Endothelial cell of umbilical vein (primary cell): ENCODE measurements around the gene USH2A. TPM values are rescaled to one million over a fixed set of nuclear protein-coding genes. Genes with fewer than 3 reads are reported as not detected.

ENCODE experiments used
- BruUV-seq: library from RNA; stranded (reverse); fragments of 400-500 nt; replicated peaks from 2 replicates; lab custom pipeline; 2021; lab: Mats Ljungman, UMichigan
- CTCF ChIA-PET: fragments of 300-600, 350-600 bp; sonication (Branson Sonifier 250); formaldehyde crosslinking; loops from one replicate; lab custom pipeline; 2021; ENCODE audit warnings: antibody characterized with exemption, inconsistent platforms; lab: Charles Lee
- POLR2A ChIA-PET: fragments of 300-600, 350-600 bp; sonication (Branson Sonifier 250); formaldehyde crosslinking; loops from one replicate; lab custom pipeline; 2021; ENCODE audit warnings: antibody characterized with exemption, inconsistent platforms; lab: Charles Lee
- DNase-seq: peaks from one replicate; pipeline ENCODE4 v3.0.0-alpha.2; 2011; ENCODE audit warnings: low read depth, low spot score
- FAIRE-seq: peaks from 2 replicates; lab custom pipeline; 2011; peaks lifted over from hg19 to GRCh38; lab: Jason Lieb, UNC
- H2AFZ ChIP-seq: 2 replicates; pipeline ENCODE4 v1.6.0; 2012; ENCODE audit warnings: low read depth, low read length, control low read depth, inconsistent platforms
- H3K27ac ChIP-seq: 2 replicates; pipeline ENCODE4 v1.5.1; 2011; ENCODE audit warnings: low read depth, mild to moderate bottlenecking, control low read depth, low read length, moderate library complexity; ENCODE audit not compliant: insufficient read depth
- H3K27me3 ChIP-seq, 2 experiments: 2 replicates each; pipeline versions ENCODE4 v1.6.0 to v1.6.1; 2011; ENCODE audit warnings: low read length in 2 of 2, mixed read lengths in 1 of 2; ENCODE audit not compliant: control insufficient read depth in 2 of 2, insufficient read depth in 2 of 2
- H3K36me3 ChIP-seq, 2 experiments: 2 replicates in 1 of 2; 3 replicates in 1 of 2; pipeline ENCODE4 v1.5.1; 2011; ENCODE audit warnings: low read length in 2 of 2, mild to moderate bottlenecking in 1 of 2, moderate library complexity in 1 of 2; ENCODE audit not compliant: control insufficient read depth in 2 of 2, insufficient read depth in 2 of 2; ENCODE audit errors: extremely low read depth in 1 of 2
- H3K4me1 ChIP-seq: 3 replicates; pipeline ENCODE4 v1.5.1; 2011; ENCODE audit warnings: mild to moderate bottlenecking, low read length; ENCODE audit not compliant: control insufficient read depth, insufficient read depth; ENCODE audit errors: extremely low read depth
- H3K4me2 ChIP-seq: 2 replicates; pipeline ENCODE4 v1.6.1; 2011; ENCODE audit warnings: low read length, control low read depth, mixed read lengths; ENCODE audit not compliant: insufficient read depth
- H3K4me3 ChIP-seq, 3 experiments: fragments of 200-600 bp in 1 of 3; sonication (generic), shearing (Covaris generic) in 1 of 3; replicated peaks in 1 of 3; 2 replicates each; pipeline ENCODE4 v1.5.1; 2011 to 2016; ENCODE audit warnings: control low read depth in 3 of 3, low read length in 3 of 3, mild to moderate bottlenecking in 2 of 3, inconsistent platforms in 1 of 3, low read depth in 1 of 3, moderate library complexity in 1 of 3; ENCODE audit not compliant: insufficient read depth in 1 of 3
- H3K79me2 ChIP-seq: 2 replicates; pipeline ENCODE4 v1.6.0; 2012; ENCODE audit warnings: low read length, inconsistent platforms; ENCODE audit not compliant: control insufficient read depth, insufficient read depth
- H3K9ac ChIP-seq: replicated peaks from 2 replicates; pipeline ENCODE3; 2011; ENCODE audit warnings: low read length, control low read depth; ENCODE audit not compliant: insufficient read depth; ENCODE audit errors: extremely low read depth
- H3K9me1 ChIP-seq: replicated peaks from 3 replicates; pipeline ENCODE4 v1.6.0; 2011; ENCODE audit warnings: mild to moderate bottlenecking, low read length; ENCODE audit not compliant: control insufficient read depth, insufficient read depth; ENCODE audit errors: extremely low read depth
- H3K9me3 ChIP-seq: replicated peaks from 2 replicates; pipeline ENCODE4 v1.5.1; 2012; ENCODE audit warnings: low read length, inconsistent platforms; ENCODE audit not compliant: control insufficient read depth, insufficient read depth
- H4K20me1 ChIP-seq: replicated peaks from 2 replicates; pipeline ENCODE3; 2011; ENCODE audit warnings: mild to moderate bottlenecking, low read length; ENCODE audit not compliant: control insufficient read depth, insufficient read depth; ENCODE audit errors: extremely low read depth
- EZH2 ChIP-seq: IDR thresholded peaks from 2 replicates; pipeline ENCODE4 v1.6.1; 2012; ENCODE audit warnings: borderline replicate concordance, low read depth, mild to moderate bottlenecking, moderate library complexity, low read length, inconsistent platforms; ENCODE audit not compliant: severe bottlenecking
- FOS ChIP-seq: IDR thresholded peaks from 2 replicates; pipeline ENCODE4 v1.6.1; 2011; ENCODE audit warnings: mild to moderate bottlenecking, low read length, moderate library complexity, borderline replicate concordance; ENCODE audit not compliant: insufficient read depth
- GATA2 ChIP-seq: IDR thresholded peaks from 2 replicates; pipeline ENCODE4 v1.7.0; 2011; ENCODE audit warnings: low read depth, mild to moderate bottlenecking, moderate library complexity, mixed read lengths, low read length; ENCODE audit not compliant: insufficient read length, insufficient read depth
- JUN ChIP-seq: IDR thresholded peaks from 2 replicates; pipeline ENCODE4 v1.6.1; 2011; ENCODE audit warnings: borderline replicate concordance, low read depth; ENCODE audit not compliant: insufficient read length, insufficient read depth
- MAX ChIP-seq: IDR thresholded peaks from 2 replicates; pipeline ENCODE4 v1.6.1; 2011; ENCODE audit not compliant: insufficient read depth, insufficient read length
- MYC ChIP-seq: IDR thresholded peaks from one replicate; pipeline ENCODE4 v1.6.1; 2011; ENCODE audit warnings: mild to moderate bottlenecking, low read depth, low read length
- POLR2A ChIP-seq: IDR thresholded peaks from 2 replicates; pipeline ENCODE4 v1.6.1; 2012; ENCODE audit warnings: low read depth, mild to moderate bottlenecking, control low read depth, low read length
- POLR2AphosphoS5 ChIP-seq: IDR thresholded peaks from 2 replicates; pipeline ENCODE4 v1.6.1; 2012; ENCODE audit warnings: low read depth, mild to moderate bottlenecking, control low read depth, low read length, moderate library complexity; ENCODE audit not compliant: insufficient read depth
- dilution Hi-C: fragments of 300-500 bp; cut with MboI; formaldehyde crosslinking; loops from one replicate; pipeline ENCODE4 v1.15.0; 2019; ENCODE audit warnings: low sequenced_read_pairs; ENCODE audit not compliant: extremely low pct_ligation_motif_present
- intact Hi-C: fragments of 100-400 bp; cut with micrococcal nuclease; formaldehyde crosslinking; loops from one replicate; pipeline ENCODE4 v1.10.0; 2022
- polyA plus RNA-seq, 4 experiments: library from polyadenylated mRNA; depleted of rRNA in 3 of 4; stranded (reverse) in 3 of 4; unstranded in 1 of 4; fragments of >200 nt; gene quantifications; 2 replicates each; pipeline versions ENCODE4 v1.2.1 to v1.2.3, GENCODE V29; 2011 to 2012; ENCODE audit warnings: missing spikeins in 1 of 4
- total RNA-seq: library from RNA; stranded (reverse); gene quantifications from 2 replicates; pipeline ENCODE4 v1.2.3, GENCODE V29; 2021
- TF ChIP-seq, protein P1 (sequence below), 2 donors: IDR thresholded peaks; 1 replicate in 1 of 2; 2 replicates in 1 of 2; pipeline ENCODE4 v1.5.1; 2011; ENCODE audit warnings: low read length in 2 of 2, mild to moderate bottlenecking in 2 of 2, moderate library complexity in 2 of 2, control low read depth in 1 of 2, inconsistent platforms in 1 of 2, low read depth in 1 of 2; ENCODE audit not compliant: insufficient read depth in 1 of 2; ENCODE audit errors: extremely low read depth in 1 of 2

The USH2A gene
- total and polyA plus RNA-seq, 2 donors (not counting 3 experiments of a cell fraction or from before 2014, with no cell fraction given): not detected

- no TSS peak for BruUV-seq
- no peaks in the 10 kb centered on the region for H3K27me3 ChIP-seq
- H3K27ac ChIP-seq: no peak overlapping the region
- intact Hi-C loops: no loop called here
- no peak overlapping the region for H3K4me3 ChIP-seq
- DNase-seq (no peak), FAIRE-seq (no peak)
- no peak overlapping the region for H2AFZ ChIP-seq
- H3K9me3 ChIP-seq: peaks cover 3% of the 10 kb centered on the region
- dilution Hi-C loops: no loop called here
- H3K4me1 ChIP-seq: no peaks in the 10 kb centered on the region
- CTCF ChIA-PET: no interaction called here
- POLR2A ChIA-PET: no interaction called here
- no peak overlapping the region for H3K4me2 ChIP-seq
- no peak for TF ChIP-seq JUN
- TF ChIP-seq POLR2AphosphoS5: no peak
- TF ChIP-seq MAX: no peak
- TF ChIP-seq FOS: no peak
- no peak for TF ChIP-seq GATA2
- no peak for TF ChIP-seq POLR2A
- no peak for TF ChIP-seq MYC
- no peak for TF ChIP-seq EZH2
- TF ChIP-seq, protein P1, sequence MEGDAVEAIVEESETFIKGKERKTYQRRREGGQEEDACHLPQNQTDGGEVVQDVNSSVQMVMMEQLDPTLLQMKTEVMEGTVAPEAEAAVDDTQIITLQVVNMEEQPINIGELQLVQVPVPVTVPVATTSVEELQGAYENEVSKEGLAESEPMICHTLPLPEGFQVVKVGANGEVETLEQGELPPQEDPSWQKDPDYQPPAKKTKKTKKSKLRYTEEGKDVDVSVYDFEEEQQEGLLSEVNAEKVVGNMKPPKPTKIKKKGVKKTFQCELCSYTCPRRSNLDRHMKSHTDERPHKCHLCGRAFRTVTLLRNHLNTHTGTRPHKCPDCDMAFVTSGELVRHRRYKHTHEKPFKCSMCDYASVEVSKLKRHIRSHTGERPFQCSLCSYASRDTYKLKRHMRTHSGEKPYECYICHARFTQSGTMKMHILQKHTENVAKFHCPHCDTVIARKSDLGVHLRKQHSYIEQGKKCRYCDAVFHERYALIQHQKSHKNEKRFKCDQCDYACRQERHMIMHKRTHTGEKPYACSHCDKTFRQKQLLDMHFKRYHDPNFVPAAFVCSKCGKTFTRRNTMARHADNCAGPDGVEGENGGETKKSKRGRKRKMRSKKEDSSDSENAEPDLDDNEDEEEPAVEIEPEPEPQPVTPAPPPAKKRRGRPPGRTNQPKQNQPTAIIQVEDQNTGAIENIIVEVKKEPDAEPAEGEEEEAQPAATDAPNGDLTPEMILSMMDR (IDR thresholded peaks at IDR 0.05; ENCODE audit: extremely low read depth in 1 of 2, insufficient read depth in 1 of 2, low read depth in 1 of 2, low read length in 2 of 2): no peak
- no peak overlapping the region for H3K9ac ChIP-seq
- H3K36me3 ChIP-seq: no peaks in the 10 kb centered on the region
- no peaks in the 10 kb centered on the region for H4K20me1 ChIP-seq
- no peaks in the 10 kb centered on the region for H3K79me2 ChIP-seq
- H3K9me1 ChIP-seq: no peaks in the 10 kb centered on the region
These were observed 645.8 kb downstream of the USH2A start for GRCh38 chr1:215777370-215777925.
